HCT116 (cell line): ENCODE measurements around the gene AP2S1. TPM values are rescaled to one million over a fixed set of nuclear protein-coding genes. Genes with fewer than 3 reads are reported as not detected.

Experiments
- ATAC-seq: fragments of 200-7000 bp; cut with Tn5 transposase; 2 replicates; pipeline ENCODE4 v1.9.1; 2020; ENCODE audit warnings: mild to moderate bottlenecking, moderate library complexity
- BruUV-seq: library from RNA; stranded (reverse); fragments of 400-500 nt; replicated peaks from 2 replicates; lab custom pipeline; 2021; lab: Mats Ljungman, UMichigan
- CTCF ChIA-PET: fragments of 300-600 bp; sonication (Branson Sonifier 250); formaldehyde crosslinking; loops from one replicate; lab custom pipeline; 2021; ENCODE audit warnings: antibody characterized with exemption; lab: Charles Lee
- POLR2A ChIA-PET: fragments of 300-600, 350-600 bp; sonication (Branson Sonifier 250); formaldehyde crosslinking; loops from one replicate; lab custom pipeline; 2021; ENCODE audit warnings: antibody characterized with exemption; lab: Charles Lee
- RAD21 ChIA-PET, 2 experiments: fragments of 300-600 bp; sonication (Branson Sonifier 250); formaldehyde crosslinking; loops; one replicate each; lab custom pipeline; 2023; ENCODE audit warnings: low total read pairs in 2 of 2; ENCODE audit not compliant: uncharacterized antibody in 2 of 2, unreplicated experiment in 2 of 2, low non-redundant PET in 1 of 2; lab: Charles Lee
- DNase-seq: peaks from one replicate; pipeline ENCODE4 v3.0.0-alpha.2; 2010; ENCODE audit warnings: low read depth, low spot score
- H2AFZ ChIP-seq: fragments of 200-600 bp; shearing (Covaris generic), sonication (generic); 2 replicates; pipeline ENCODE4 v1.6.1; 2017; ENCODE audit warnings: low read depth, mixed run types, mixed read lengths, antibody characterized with exemption, low read length; ENCODE audit not compliant: poor library complexity, severe bottlenecking
- H3K27ac ChIP-seq: 2 replicates; pipeline ENCODE4 v1.5.1; 2012; ENCODE audit warnings: low read depth, low read length
- H3K27me3 ChIP-seq: fragments of 200-600 bp; sonication (generic); 2 replicates; pipeline ENCODE4 v1.6.1; 2016; ENCODE audit warnings: mixed run types, low read length, mixed read lengths; ENCODE audit not compliant: insufficient read depth
- H3K36me3 ChIP-seq, 2 experiments: fragments of 200-500 bp in 1 of 2; fragments of 200-600 bp in 1 of 2; sonication (Bioruptor generic) in 1 of 2; sonication (generic) in 1 of 2; 2 replicates each; pipeline versions ENCODE4 v1.5.1 to v1.6.1; 2014 to 2016; ENCODE audit warnings: low read length in 2 of 2, inconsistent platforms in 1 of 2, mixed read lengths in 1 of 2, mixed run types in 1 of 2; ENCODE audit not compliant: insufficient read depth in 2 of 2, control insufficient read depth in 1 of 2
- H3K4me1 ChIP-seq, 2 experiments: fragments of 200-600 bp in 1 of 2; sonication (generic) in 1 of 2; 2 replicates each; pipeline versions ENCODE4 v1.5.1 to v1.6.1; 2012 to 2017; ENCODE audit warnings: low read length in 2 of 2, inconsistent platforms in 1 of 2, mild to moderate bottlenecking in 1 of 2, mixed read lengths in 1 of 2, mixed run types in 1 of 2, moderate library complexity in 1 of 2; ENCODE audit not compliant: insufficient read depth in 2 of 2, control insufficient read depth in 1 of 2
- H3K4me2 ChIP-seq: fragments of 200-600 bp; sonication (generic); 2 replicates; pipeline ENCODE4 v1.6.1; 2017; ENCODE audit warnings: mixed run types, low read length, mixed read lengths
- H3K4me3 ChIP-seq, 2 experiments: fragments of 200-600 bp in 1 of 2; sonication (generic) in 1 of 2; replicated peaks in 1 of 2; 2 replicates each; pipeline ENCODE4 v1.5.1; 2011 to 2016; ENCODE audit warnings: low read length in 2 of 2, control low read depth in 1 of 2, low read depth in 1 of 2, mild to moderate bottlenecking in 1 of 2, mixed read lengths in 1 of 2, mixed run types in 1 of 2
- H3K79me2 ChIP-seq: fragments of 200-600 bp; sonication (generic); 2 replicates; pipeline ENCODE4 v1.6.1; 2017; ENCODE audit warnings: mild to moderate bottlenecking, mixed run types, low read length, moderate library complexity, mixed read lengths; ENCODE audit not compliant: insufficient read depth
- H3K9ac ChIP-seq: fragments of 200-600 bp; sonication (generic); 2 replicates; pipeline ENCODE4 v1.6.1; 2016; ENCODE audit warnings: low read length, mixed read lengths
- H3K9me2 ChIP-seq: fragments of 200-600 bp; sonication (generic), shearing (Covaris generic); 2 replicates; pipeline ENCODE4 v1.6.1; 2017; ENCODE audit warnings: mixed run types, mild to moderate bottlenecking, moderate library complexity; ENCODE audit not compliant: insufficient read depth
- H3K9me3 ChIP-seq, 2 experiments: fragments of 200-500 bp in 1 of 2; fragments of 200-600 bp in 1 of 2; sonication (Bioruptor generic) in 1 of 2; sonication (generic) in 1 of 2; 2 replicates each; pipeline ENCODE4 v1.6.1; 2014 to 2017; ENCODE audit warnings: low read length in 2 of 2, mixed read lengths in 2 of 2, inconsistent platforms in 1 of 2, low read depth in 1 of 2, mild to moderate bottlenecking in 1 of 2, mixed run types in 1 of 2, moderate library complexity in 1 of 2; ENCODE audit not compliant: control insufficient read depth in 1 of 2, insufficient read depth in 1 of 2
- H4K20me1 ChIP-seq: fragments of 200-600 bp; sonication (generic), shearing (Covaris generic); 2 replicates; pipeline ENCODE4 v1.6.1; 2017; ENCODE audit warnings: mixed run types, mild to moderate bottlenecking, moderate library complexity; ENCODE audit not compliant: insufficient read depth
- CBX3 ChIP-seq: IDR thresholded peaks from 2 replicates; pipeline ENCODE4 v1.6.1; 2012; ENCODE audit warnings: low read depth
- CTCF ChIP-seq, 3 experiments: fragments of 200-600 bp in 1 of 3; sonication (generic) in 1 of 3; IDR thresholded peaks in 2 of 3; conservative IDR thresholded peaks in 1 of 3; 2 replicates each; pipeline ENCODE4 v1.5.1; 2012 to 2017; ENCODE audit warnings: low read depth in 2 of 3, low read length in 2 of 3, antibody characterized with exemption in 1 of 3, borderline replicate concordance in 1 of 3, control low read depth in 1 of 3, mild to moderate bottlenecking in 1 of 3, mixed read lengths in 1 of 3, mixed run types in 1 of 3, moderate library complexity in 1 of 3; ENCODE audit not compliant: insufficient read depth in 1 of 3
- EZH2phosphoT487 ChIP-seq: fragments of 200-600 bp; IDR thresholded peaks from 2 replicates; pipeline ENCODE4 v1.6.1; 2018; ENCODE audit warnings: antibody characterized with exemption, borderline replicate concordance
- RAD21 ChIP-seq: IDR thresholded peaks from 2 replicates; pipeline ENCODE4 v1.6.1; 2012; ENCODE audit warnings: low read depth, mild to moderate bottlenecking
- REST ChIP-seq: IDR thresholded peaks from 2 replicates; pipeline ENCODE4 v1.6.1; 2012; ENCODE audit warnings: low read depth
- SIN3A ChIP-seq: IDR thresholded peaks from 2 replicates; pipeline ENCODE4 v1.6.1; 2012; ENCODE audit warnings: low read depth
- SP1 ChIP-seq: IDR thresholded peaks from 2 replicates; pipeline ENCODE4 v1.6.1; 2012; ENCODE audit warnings: low read depth
- SRF ChIP-seq: IDR thresholded peaks from 2 replicates; pipeline ENCODE4 v1.6.1; 2012; ENCODE audit warnings: low read depth
- TCF7L2 ChIP-seq: IDR thresholded peaks from 2 replicates; pipeline ENCODE4 v1.7.0; 2011; ENCODE audit warnings: borderline replicate concordance, inconsistent platforms; ENCODE audit not compliant: insufficient read depth, insufficient read length; ENCODE audit errors: extremely low read depth
- ZBTB33 ChIP-seq: IDR thresholded peaks from 2 replicates; pipeline ENCODE4 v1.6.1; 2011; ENCODE audit warnings: mild to moderate bottlenecking, low read length, moderate library complexity; ENCODE audit not compliant: insufficient replicate concordance; ENCODE audit errors: extremely low read depth
- ZFX ChIP-seq: fragments of 450-650 bp; IDR thresholded peaks from 2 replicates; pipeline ENCODE4 v1.6.1; 2017
- intact Hi-C: fragments of 100-400 bp; cut with micrococcal nuclease; formaldehyde crosslinking; loops from 2 replicates; pipeline ENCODE4 v1.10.0; 2022
- total RNA-seq: library from RNA; stranded (reverse); gene quantifications from one replicate; pipeline ENCODE4 v1.2.1, GENCODE V29; 2021; ENCODE audit not compliant: unreplicated experiment

Gene AP2S1
- total RNA-seq, 1 experiment from 2014 or later: 296 TPM

- CTCF ChIA-PET: interaction anchor here (2.2 kb wide), 1 partner anchor 77 kb away, joined by 9 read pairs; no protein-coding TSS in a partner anchor
- Histone ChIP-seq H3K79me2 (no peaks in the 10 kb centered on the region), H3K4me1 (peaks cover 21 to 33% of the 10 kb centered on the region in 2 experiments), H3K9me2 (no peaks in the 10 kb centered on the region), H3K27ac (no peak overlapping the region), H3K9me3 (no peaks in the 10 kb centered on the region), H3K4me2 (peak overlapping the region; percentile 58; the same call in 1 of the 2 replicates), H3K27me3 (no peaks in the 10 kb centered on the region), H3K36me3 (no peaks in the 10 kb centered on the region), H2AFZ (peak overlapping the region; percentile 52), H4K20me1 (no peaks in the 10 kb centered on the region)
- intact Hi-C loops: loop anchor here (5.0 kb wide), 1 partner anchor 44 kb away; the partner anchor contains the start of gene SLC1A5
- POLR2A ChIA-PET: interaction anchor here (1.7 to 4.9 kb wide), 2 partner anchors 11 to 42 kb away, joined by 11 to 26 read pairs; partner anchors contain the start of gene SLC1A5
- BruUV-seq: no TSS peak
- RAD21 ChIA-PET: interaction anchor here in 1 of 2 experiments (1.1 kb wide), 1 partner anchor 43 kb away, joined by 4 read pairs; no protein-coding TSS in a partner anchor
- no peak for DNase-seq
- ATAC-seq: no peak
- TF ChIP-seq TCF7L2 (no peak), REST (no peak), CTCF (IDR thresholded peaks at IDR 0.05 in 2 of 3, conservative IDR thresholded peaks at IDR 0.05 in 1 of 3; ENCODE audit: borderline replicate concordance in 1 of 3, insufficient read depth in 1 of 3, low read depth in 2 of 3, low read length in 2 of 3) (no peak), ZFX (no peak), SIN3A (no peak), SP1 (no peak), RAD21 (no peak), ZBTB33 (no peak), EZH2phosphoT487 (no peak), SRF (no peak), CBX3 (no peak)
- TF ChIP-seq, all 23 proteins: peak for 0
- Histone ChIP-seq H3K4me3 (no peak overlapping the region; a peak in 1 of 4 replicates), H3K9ac (no peak overlapping the region)
Measured at GRCh38 chr19:46830864-46831263, 19.8 kb downstream of the AP2S1 start.
